IPS-18c (cell line): Measurements from ENCODE around the gene POTEG.
"Not testable (repeated sequence)": the region's sequence is repeated elsewhere in the genome, so short reads cannot be mapped to it uniquely, and the experiment has no call there.

Experiments used
- H3K4me3 ChIP-seq: 2 replicates; pipeline ENCODE4 v1.7.0; 2013; ENCODE audit warnings: low read depth, mild to moderate bottlenecking, low read length, moderate library complexity; ENCODE audit not compliant: insufficient read depth
- H3K9me3 ChIP-seq: one replicate; pipeline ENCODE4 v1.6.1; 2013; ENCODE audit warnings: mild to moderate bottlenecking, low read length, moderate library complexity; ENCODE audit not compliant: control insufficient read depth, insufficient read depth

Gene POTEG

DNA sequence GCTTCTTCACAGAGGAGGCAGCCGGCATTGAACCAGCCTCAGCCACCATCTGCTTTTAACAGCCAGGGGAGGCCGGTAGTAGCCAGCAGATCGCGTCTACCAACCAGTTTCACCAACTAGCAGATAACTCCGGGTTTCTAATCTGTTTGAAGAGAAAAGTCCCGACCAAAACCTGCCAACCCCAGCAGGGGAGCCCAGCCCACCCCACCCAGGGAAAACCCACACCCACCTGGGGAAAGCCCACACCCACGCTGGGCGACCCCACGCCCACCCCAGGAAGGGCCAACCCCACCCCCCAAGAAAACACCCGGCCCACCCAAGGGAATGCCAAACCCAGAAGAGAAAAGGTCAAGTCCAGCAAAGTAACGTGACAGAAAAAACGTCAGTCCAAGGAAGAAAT is at the start of gene POTEG:
Gene POTEG, minus strand, starts transcription at position 101 of the 400 bp plus-strand sequence. Its CDS starts 52 bp downstream, at position 49.
- H3K4me3 ChIP-seq, H3K9me3 ChIP-seq: not testable (repeated sequence)

DNA sequence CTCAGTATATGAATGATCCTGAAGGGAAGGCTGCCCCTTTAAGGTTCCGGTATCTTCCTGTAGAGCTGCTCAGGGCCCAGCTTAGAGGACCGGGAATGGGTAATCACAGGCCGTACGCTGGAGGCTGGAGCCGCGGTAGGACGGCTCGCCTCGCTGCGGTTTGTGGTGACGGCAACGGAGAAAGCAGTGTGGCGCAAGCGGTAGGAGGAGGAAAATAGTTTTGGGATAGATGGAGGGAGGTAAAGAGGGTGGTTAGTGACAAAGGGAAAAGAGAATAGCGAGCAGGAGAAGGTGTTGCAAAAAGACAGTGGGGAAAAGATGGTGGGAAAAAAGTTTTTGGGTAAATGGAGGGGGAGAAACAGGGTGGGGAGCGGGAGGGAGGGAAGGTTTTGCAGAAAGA is 48.0 kb upstream of the POTEG start:
- not testable (repeated sequence) for H3K9me3 ChIP-seq, H3K4me3 ChIP-seq

DNA sequence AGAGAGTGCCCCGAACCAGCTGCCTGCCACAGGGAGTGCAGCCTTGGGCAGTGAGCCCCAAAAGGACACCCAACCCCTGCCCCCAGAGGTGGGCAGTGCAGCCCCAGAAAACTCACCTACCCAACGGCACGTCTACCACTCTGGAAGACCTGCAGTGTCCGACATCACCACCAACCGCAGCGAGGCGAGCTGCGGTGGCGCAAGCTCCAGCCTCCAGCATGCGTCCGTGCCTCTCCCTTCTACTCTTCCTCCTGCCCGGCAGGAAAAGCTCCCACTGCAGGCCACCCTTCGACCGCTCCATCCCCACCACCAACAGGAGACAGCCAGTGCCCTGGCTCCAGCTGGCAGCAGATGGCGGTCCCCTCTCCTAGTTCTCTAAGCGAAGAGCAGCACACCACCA is 47.3 kb upstream of the POTEG start:
- not testable (repeated sequence) for H3K9me3 ChIP-seq, H3K4me3 ChIP-seq

DNA sequence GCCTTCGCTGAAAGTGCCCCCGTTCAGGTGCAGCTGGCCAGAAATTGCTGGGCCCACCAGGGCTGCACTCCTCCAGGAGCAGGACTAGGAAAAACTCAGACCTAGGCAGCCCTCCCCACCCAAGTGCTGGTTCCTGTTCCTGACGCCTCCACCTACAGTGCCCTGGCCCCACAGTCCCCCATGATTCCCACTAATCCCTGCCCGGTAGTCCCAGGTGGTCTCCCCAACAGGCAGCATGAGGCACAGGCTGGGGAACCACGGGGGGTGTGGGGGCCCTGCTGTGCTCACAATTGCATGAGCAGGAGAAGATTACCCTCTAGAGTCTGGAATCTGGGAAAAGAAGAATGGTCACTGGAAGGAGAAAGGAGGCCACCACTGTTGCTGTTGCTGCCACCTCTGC is 46.4 kb upstream of the POTEG start:
- H3K4me3 ChIP-seq, H3K9me3 ChIP-seq: not testable (repeated sequence)

DNA sequence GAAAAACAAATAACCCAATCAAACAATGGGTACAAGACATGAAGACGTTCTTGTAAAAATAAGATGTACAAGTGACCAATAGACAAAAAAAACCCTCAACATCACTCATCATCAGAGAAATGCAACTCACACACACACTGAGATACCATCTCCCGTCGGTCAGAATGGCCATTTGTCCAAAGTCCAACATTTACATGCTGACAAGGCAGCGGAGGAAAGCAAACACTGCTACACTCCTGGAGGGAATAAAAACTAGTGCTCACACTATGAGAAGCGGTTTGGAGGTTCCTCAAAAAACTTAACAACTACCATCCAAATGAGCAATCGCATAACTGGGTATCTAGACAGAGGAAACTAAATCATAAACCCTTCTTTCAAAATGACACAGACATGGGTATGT is 11.6 kb upstream of the POTEG start:
- not testable (repeated sequence) for H3K4me3 ChIP-seq, H3K9me3 ChIP-seq

DNA sequence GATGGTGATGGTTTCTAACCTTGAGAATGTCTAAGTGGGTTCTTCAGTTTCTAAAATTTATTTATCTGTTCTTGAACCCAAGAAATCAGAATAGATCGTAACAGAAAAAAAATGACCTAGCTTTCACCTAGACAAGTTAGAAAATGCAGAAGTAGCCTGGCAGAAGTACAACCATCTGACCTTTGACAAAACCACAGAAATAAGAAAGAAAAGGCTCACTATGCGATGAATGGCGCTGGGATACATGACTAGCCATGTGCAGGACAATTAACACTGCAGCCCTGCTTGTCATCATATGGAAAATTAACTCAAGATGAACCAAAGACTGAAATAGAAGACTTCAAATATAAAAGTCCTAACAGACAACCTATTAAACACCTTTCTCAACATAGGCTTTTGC is 5.7 kb upstream of the POTEG start:
- H3K9me3 ChIP-seq, H3K4me3 ChIP-seq: not testable (repeated sequence)

DNA sequence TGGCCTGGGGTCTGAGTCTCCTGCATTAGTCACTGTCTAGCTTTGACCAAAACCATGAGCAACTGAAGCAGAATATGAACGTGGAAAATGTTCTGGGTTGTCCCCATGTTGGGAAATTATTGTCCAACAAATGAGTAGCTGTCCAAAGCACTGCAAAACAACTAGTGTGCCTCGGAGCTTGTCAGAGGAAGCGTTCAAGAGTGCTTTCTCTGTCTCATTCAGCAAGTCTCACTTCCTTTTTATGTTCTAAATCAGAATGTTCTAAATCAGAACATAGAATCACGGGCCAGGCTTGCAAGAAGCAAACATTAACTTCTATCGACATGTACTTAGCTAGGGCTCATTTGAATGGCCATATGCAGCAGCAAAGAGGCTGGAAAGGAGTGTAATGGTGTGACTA is 5.1 kb upstream of the POTEG start:
- not testable (repeated sequence) for H3K4me3 ChIP-seq, H3K9me3 ChIP-seq

DNA sequence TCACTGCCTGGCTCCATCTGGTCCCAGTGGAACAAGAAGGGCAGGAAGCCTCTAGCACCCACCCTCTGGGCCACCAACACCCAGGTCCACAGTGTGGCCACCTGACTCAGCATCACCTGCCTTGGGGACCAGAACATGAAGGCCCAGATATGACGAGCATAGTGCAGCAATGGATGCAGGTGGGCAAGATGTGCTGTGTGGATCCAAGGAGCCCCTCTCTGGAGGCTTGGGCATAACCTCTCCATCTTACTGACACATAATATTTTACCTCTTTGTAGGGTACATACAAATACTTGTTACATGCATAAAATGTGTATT is 2.9 kb upstream of the POTEG start:
- not testable (repeated sequence) for H3K4me3 ChIP-seq, H3K9me3 ChIP-seq

DNA sequence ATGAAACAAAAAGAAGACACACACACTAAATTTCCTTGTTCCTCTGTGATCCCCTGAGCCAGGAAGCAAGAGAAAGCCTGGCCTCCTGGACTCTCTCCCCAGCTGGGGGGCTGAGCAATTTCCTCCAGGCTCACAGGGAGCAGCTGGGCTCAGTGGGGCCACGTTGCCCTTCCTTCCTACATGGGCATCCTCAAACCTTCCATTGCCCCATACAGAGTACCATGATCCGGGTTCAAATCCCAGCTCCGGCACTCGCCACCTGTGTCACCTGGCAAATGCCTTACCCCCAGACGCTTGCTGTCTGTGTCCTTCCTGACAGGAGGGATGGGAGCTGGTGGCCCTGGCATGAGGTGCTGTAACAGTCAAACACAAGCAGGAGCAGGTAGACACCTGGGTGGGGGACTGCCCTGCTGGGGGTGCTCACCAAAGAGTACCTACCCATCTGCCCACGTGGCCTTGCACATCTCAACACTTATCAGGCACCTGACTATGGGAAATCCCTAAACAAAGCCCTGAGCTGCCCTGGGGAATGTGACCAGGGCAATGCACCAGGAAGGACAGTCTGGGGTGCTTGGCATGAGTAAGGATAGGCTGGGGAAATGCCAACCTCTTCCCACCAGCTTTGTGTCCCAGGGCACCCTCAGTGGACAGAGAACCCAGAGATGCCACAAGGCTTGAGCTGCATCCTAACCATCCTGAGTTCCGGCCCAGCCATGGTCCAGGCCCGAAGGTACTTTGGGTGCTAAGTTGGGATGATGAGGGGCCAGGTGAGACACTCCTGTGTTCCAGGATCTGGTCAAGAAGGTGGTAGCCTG is 2.4 kb upstream of the POTEG start:
- H3K4me3 ChIP-seq, H3K9me3 ChIP-seq: not testable (repeated sequence)

DNA sequence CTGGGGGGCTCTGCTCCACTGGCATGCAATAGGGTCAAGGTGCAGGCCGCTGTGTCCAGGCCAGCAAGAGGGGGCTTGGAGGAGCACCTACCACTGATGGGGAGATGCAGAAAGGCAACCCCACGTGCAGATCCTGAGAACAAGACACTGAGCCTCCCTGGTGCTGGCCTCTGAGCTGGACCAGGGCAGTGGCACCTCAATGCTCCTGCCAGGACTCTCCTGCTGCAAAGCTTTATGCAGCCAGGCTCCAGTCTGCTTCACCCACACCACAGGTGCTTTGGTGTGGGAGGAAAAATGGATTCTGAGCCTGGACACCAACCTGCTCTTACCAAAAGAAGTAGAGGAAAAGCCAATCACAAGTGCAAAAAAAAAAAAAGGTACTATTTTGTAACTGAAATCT is 1.7 kb upstream of the POTEG start:
- not testable (repeated sequence) for H3K4me3 ChIP-seq, H3K9me3 ChIP-seq

DNA sequence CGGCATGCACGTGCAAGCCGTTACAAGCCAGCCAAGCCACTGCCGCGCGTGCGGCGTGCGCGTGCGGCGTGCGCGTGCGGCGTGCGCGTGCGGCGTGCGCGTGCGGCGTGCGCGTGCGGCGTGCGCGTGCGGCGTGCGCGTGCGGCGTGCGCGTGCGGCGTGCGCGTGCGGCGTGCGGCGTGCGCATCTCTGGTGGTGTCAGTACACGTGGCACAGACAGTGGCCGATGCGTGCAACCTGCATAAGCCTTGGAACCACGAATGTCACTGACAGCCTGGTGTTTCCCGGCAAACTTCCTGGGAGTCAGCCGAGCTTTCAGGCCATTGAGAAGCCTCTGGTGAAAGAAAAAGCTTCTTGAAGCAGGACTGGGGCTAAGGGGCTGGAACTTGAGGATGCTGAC is 750 bp upstream of the POTEG start:
- not testable (repeated sequence) for H3K4me3 ChIP-seq, H3K9me3 ChIP-seq

DNA sequence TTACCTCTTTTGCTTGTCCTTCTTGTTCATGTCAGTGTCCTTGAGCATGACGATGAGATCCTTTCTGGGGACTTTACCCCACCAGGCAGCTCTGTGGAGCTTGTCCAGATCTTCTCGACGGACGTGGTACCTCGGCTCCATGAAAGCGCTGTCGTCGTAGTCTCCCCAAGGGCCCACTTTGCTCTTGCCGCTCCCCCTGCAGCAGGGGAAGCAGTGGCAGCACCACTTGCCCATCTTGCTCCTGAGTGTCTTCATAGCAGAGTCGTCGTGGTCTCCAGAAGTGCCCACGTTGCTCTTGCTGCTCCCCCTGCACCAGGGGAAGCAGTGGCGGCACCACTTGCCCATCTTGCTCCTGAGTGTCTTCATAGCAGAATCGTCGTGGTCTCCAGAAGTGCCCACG is 376 bp downstream of the POTEG start:
- H3K9me3 ChIP-seq, H3K4me3 ChIP-seq: not testable (repeated sequence)

DNA sequence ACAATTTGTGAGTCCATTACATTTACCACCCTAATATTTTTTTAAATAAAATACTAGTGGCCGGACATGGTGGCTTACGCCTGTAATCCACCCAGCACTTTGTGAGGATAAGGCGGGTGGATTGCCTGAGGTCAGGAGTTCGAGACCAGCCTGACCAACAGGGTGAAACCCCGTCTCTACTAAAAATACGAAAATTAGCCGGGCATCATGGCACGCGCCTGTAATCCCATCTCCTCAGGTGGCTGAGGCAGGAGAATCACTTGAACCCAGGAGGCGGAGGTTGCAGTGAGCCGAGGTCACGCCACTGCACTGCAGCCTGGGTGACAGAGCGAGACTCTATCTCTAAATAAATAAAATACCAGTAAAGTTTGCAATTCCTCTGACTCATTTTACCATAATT is 25.6 kb downstream of the POTEG start:
- H3K4me3 ChIP-seq, H3K9me3 ChIP-seq: not testable (repeated sequence)

DNA sequence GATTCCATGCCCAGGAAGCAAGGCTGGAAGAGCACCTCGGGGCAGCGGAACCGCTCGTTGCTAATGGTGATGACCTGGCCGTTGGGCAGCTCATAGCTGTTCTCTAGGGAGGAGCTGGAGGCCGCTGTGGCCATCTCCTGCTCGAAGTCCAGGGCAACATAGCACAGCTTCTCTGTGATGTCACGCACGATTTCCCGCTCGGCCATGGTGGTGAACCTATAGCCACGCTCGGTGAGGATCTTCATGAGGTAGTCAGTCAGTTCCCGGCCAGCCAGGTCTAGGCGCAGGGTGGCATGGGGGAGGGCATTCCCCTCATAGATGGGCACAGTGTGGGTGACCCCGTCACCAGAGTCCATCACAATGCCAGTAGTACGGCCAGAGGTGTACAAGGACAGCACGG is 32.0 kb downstream of the POTEG start:
- H3K9me3 ChIP-seq, H3K4me3 ChIP-seq: not testable (repeated sequence)

DNA sequence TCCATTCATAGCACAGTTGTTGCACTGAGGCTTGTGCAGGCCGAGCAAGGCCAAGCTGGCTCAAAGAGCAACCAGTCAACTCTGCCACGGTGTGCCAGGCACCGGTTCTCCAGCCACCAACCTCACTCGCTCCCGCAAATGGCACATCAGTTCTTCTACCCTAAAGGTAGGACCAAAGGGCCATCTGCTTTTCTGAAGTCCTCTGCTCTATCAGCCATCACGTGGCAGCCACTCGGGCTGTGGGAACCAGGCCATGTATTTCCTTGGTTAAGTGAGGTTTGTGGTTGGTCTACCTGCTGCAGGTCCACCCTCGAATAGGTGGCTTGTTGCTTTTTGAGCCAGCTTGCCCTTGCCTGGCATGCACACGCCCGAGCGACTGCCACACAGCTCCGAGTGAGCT is 39.4 kb downstream of the POTEG start:
- H3K9me3 ChIP-seq, H3K4me3 ChIP-seq: not testable (repeated sequence)

DNA sequence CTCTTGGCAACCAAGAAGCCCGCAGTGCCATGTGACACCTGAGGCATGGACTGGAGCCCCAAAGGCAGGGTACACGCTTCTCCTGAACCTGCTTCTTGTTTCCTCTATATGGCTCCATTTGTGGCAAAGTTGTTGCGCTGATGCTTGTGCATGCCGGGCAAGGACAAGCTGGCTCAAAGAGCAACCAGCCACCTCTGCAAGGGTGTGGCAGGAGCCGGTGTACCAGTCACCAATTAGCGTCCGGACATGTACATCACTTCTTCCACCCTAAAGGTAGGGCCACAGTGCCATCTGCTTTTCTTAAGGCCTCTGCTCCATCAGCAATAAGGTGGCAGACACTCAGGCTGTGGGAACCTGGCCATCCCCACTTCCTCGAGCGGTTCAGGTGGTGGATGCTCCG is 43.9 kb downstream of the POTEG start:
- H3K4me3 ChIP-seq, H3K9me3 ChIP-seq: not testable (repeated sequence)

DNA sequence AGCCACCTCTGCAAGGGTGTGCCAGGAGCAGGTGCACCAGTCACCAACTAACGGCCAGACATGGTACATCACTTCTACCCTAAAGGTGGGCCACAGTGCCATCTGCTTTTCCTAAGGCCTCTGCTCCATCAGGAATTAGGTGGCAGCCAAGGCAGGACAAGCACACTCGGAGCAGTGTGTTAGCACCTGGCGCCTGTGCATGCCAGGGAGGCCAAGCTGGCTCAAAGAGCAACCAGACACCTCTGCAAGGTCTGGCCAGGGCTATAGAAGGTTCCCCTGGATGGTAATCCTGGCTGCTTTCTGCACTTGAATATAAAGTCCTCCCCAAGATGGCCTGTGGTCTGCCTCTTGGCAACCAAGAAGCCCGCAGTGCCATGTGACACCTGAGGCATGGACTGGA is 45.4 kb downstream of the POTEG start:
- not testable (repeated sequence) for H3K9me3 ChIP-seq, H3K4me3 ChIP-seq

DNA sequence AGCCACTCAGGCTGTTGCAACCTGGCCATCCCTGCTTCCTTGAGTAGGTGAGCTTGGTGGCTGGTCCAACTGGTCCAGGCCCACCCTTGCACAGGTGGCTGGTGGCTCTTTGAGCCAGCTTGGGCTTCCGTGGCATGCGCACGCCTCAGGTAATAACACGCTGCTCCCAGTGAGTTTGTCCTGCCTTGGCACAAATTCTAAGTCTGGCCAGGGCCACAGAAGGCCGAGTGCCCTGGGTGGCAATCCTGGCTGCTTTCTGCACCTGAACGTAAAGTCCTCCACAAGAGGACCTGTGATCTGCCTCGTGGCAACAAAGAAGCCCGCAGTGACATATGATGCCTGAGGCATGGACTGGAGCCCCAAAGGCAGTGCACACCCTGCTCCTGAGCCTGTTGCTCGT is 47.1 kb downstream of the POTEG start:
- not testable (repeated sequence) for H3K4me3 ChIP-seq, H3K9me3 ChIP-seq

DNA sequence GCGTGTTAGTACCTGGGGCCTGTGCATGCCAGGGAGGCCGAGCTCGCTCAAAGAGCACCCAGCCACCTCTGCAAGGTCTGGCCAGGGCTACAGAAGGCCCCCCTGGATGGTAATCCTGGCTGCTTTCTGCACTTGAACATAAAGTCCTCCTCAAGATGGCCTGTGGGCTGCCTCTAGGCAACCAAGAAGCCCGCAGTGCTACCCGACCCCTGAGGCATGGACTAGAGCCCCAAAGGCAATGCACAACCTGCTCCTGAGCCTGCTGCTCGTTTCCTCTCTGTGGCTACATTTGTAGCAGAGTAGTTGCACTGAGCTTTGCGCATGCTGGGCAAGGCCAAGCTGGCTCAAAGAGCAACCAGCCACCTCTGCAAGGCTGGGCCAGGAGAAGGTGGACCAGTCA is 47.8 kb downstream of the POTEG start:
- not testable (repeated sequence) for H3K4me3 ChIP-seq, H3K9me3 ChIP-seq
